ENCODE results near the gene ANO6.
"Not testable (repeated sequence)": the region's sequence is repeated elsewhere in the genome, so short reads cannot be mapped to it uniquely, and the experiment has no call there.

Gene ANO6

DNA sequence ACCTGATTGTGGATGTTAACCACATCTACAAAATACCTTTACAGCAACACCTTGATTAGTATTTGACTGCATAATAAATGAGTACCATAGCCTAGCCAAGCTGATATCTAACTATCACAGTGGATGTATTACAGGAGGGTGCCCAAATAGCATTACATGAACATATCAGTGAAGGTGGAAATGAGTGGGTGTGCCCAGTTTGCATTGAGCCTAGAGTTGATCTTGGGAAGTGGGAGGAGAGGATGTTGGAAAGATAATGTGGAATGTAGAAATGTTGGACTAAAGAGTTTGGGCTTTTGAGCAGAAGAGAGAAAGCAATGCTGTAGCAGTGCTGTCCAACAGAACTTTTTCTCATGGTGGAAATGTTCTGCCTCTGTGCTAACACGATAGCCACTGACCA lies 98.9 kb downstream of the ANO6 start:
- DNase-seq (ENCODE audit: low read depth), result no peak

DNA sequence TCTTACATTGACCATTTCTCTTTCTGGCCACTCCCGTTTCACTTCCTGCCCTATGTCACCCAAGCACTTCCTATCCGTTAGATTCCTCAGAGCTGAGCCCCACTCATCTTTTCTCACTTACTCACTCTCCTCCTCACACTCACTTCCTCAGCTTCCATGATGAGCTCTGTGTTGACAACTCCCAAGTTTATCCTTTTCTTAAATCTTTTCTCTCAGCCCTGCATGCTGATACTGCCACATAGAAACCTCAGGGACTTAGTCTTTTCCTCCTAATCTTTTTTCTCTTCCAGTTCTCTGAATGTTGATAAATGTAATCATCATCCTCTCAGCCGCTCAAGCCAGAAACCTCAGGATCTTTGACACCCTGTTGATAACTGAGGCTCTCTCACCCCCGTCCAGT lies 99.6 kb downstream of the ANO6 start:
- no peak for DNase-seq (ENCODE audit: low read depth)

DNA sequence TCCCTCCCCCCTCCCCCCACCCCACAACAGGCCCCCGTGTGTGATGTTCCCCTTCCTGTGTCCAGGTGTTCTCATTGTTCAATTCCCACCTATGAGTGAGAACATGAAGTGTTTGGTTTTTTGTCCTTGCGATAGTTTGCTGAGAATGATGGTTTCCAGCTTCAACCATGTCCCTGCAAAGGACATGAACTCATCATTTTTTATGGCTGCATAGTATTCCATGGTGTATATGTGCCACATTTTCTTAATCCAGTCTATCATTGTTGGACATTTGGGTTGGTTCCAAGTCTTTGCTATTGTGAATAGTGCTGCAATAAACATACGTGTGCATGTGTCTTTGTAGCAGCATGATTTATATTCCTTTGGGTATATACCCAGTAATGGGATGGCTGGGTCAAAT lies 101.4 kb downstream of the ANO6 start:
- not testable (repeated sequence) for DNase-seq (ENCODE audit: low read depth)

DNA sequence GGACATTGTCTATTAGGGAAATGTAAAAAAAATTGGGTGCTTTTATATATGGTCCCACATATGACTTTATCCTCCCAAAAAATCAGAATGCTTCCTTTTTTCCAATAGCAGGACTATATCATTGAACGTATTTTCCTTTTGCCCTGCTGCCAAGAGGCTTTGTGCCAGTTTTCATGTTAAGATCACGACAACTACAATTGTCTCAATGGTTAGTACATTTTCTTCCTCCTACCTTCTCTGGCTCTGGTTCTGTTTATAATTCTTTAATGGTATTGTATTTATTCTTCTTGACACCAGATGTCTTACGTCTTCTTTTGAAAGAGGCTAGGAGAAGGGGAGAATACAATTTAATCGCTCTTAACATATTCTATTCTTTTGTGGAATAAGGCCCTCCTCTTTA lies 106.9 kb downstream of the ANO6 start:
- DNase-seq (ENCODE audit: low read depth), result no peak

DNA sequence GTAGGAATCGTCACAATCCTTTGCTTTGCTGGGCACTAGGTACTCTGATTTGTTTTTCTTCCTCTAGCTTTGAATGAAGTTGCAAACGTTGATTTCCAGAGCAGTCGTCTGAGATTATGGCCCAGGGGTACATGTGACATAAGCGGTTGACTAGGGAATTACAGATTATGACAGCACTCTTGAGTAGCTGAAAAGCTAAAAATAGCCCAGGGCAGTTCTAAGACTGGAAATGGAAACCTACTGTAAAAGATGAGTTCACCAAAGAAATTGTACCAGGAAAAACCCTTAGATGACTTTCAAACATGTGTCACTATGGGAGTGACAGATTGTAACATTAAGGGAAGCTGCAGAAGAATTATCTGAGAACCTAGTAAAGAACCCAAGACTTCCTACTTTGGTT lies 108.5 kb downstream of the ANO6 start:
- DNase-seq (ENCODE audit: low read depth), result no peak

DNA sequence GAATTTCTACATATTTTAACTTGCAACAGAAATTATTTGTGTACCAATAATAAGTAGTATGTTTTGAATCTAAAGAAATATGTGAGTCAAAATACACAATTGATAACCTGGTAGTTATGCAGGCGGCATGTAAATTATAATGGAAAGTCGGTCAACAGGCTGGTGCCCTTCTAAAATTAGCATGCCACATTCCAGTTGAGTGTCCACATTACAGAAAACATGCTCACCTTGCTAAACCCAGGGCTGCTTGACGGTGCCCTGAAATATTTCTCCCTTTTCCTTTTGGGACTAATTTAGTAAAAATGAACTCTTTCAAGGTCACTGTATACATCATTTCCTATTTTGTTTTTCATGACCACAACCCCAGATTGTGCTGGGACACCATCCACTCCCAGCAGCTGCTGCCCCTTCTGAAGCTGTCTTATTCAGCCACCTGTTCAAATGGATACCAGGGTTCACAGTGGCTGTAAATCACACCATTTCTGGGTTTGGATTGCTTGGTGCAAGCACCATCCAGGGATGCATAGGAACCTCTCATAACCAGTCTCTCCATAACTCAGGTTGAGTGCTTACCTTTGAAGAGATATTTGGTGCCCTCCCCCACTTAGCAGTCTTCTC lies 110.6 kb downstream of the ANO6 start:
- no peak for DNase-seq (ENCODE audit: low read depth)

DNA sequence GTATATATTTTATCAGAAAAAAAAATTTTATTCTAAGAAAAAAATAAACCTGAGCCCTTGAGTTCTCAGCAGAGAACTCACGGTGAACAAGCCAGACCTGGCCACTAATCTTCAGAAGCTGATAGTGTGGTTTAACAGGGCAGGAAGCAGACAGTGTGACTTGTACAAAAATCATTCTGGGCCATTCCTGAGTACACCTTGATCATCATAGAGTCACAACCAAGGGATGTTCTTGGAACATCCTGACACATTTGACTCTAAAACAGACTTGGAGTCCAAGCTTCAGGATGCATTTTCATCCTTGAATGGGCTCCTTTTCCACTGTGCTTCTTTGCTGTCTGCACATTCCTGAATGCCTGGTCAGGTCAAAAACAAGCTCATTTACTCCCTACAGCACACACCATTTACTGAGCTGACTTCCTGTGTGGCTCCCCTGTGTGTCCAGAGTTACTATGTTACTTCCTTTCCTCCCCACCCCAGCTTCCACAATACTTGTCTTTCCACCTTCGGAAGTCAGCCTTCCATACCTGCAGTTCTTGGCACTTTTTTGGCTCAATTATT lies 112.0 kb downstream of the ANO6 start:
- DNase-seq (ENCODE audit: low read depth), result no peak

DNA sequence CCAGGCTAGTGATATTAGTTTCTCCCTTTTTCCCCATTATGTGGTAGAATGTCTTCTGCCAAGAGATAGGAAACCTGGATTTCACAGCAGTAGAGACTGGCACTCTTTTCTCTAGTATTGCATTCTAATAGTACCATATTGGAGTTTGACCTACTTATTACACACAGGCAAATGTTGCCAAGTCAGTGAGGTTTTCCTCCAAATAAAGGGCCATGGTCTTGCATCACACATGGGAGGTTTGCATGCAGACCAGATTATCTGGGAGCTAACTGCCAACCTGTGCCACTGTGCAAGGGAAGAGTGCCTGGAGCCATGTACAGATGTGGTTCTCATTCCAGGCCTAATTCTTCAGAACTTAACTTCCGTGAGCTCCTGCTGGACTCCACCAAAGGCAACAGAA lies 113.3 kb downstream of the ANO6 start:
- DNase-seq (ENCODE audit: low read depth), result no peak

DNA sequence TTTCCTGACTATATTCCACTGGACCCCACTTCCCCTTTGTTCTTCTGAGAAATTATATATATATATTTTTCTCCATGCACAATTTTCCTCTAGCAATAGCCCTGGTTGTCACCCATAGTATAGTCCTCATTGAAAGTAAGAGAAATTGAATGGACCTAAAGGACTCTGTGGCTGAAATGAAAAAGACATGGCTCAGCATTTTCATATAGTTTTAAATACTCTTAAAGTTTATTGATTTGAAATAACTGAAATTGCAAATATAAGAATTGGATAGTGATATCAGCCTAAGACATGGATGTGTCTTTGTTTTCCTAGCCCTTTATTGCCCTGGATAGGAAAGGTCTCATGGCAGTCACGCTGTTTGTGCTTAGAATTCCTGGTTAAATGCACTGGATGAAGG lies 113.8 kb downstream of the ANO6 start:
- DNase-seq (ENCODE audit: low read depth), result no peak

DNA sequence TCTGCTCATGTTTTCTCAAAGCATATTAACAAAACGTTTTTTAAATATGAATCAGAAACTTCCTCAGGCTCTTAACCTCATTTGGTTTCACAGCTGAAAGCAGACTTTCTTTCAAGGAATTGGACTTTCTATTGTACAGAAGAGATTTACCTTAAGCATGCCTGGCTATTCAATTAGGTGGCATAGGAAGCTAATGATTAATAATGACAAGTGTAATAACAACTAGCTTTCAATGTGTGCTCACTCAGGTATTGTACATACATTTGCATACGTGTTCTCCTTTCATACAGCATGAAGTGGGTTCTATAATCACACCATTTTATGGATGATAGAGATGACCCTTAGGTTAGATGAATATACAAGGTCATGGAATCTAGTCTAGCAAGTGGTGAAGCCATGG lies 115.7 kb downstream of the ANO6 start:
- no peak for DNase-seq (ENCODE audit: low read depth)

DNA sequence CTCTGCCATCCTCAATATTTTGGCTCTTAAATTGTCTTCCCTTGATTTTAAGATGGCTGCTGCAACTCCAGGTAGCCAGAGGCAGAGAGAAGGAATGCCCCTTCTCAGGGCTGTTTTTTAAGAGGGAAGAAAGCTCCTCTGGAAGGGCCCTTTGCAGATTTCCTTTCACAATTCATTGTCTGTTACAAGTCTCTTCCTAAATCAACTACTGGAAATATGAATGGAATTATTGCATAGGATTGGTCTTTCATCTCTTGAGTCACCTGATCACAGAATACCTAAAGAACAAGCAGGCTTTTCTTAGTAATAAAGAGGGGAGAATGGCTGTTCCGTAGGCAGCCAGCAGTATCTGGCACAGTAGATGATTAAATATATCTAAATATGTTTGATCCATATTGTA lies 118.5 kb downstream of the ANO6 start:
- no peak for DNase-seq (ENCODE audit: low read depth)

DNA sequence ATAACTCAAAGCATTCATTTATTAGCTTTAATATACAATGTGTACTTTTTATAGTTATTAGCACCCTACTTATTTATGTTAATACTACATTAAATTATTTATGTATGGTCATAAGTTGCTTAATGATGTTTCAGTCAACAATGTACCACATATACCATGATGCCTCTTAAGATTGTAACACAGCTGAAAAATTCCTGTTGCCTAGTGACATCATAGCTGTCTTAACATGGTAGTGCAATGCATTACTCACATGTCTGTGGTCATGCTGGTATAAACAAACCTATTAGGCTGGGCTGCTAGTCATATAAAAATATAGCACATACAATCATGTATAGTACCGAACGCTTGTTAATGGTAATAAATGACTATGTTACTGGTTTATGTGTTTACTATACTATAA lies 120.4 kb downstream of the ANO6 start:
- no peak for DNase-seq (ENCODE audit: low read depth)

DNA sequence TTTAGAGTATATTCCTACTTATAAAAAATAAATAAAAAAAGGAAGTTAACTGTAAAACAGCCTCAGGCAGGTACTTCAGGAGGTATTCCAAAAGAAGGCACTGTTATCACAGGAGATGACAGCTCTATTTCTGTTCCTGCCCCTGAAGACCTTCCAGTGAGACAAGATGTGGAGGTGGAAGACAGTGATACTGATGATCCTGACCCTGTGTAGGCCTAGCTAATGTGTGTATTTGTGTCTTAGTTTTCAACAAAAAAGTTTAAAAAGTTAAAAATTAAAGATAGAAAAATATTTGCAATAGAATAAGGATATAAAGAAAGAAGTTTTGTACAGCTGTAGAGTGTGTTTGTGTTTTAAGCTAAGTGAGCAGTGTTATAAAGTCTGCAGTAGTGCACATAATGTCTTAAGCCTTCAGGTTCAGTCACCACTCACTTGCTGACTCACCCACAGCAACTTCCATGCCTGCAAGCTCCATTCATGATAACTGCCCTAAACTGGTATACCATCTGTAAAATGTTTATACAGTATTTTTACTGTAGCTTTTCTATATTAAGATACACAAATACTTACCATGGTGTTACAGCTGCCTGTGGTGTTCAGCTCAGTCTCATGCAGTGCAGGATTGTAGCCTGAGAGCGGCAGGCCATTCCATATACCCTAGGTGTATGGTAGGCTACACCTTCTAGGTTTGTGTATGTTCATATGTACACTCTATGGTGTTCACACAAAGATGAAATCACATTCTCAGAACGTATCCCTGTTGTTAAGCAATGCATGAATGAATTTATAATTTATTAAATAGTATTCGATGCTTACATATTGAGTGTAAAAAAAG lies 121.1 kb downstream of the ANO6 start:
- DNase-seq (ENCODE audit: low read depth), result no peak

DNA sequence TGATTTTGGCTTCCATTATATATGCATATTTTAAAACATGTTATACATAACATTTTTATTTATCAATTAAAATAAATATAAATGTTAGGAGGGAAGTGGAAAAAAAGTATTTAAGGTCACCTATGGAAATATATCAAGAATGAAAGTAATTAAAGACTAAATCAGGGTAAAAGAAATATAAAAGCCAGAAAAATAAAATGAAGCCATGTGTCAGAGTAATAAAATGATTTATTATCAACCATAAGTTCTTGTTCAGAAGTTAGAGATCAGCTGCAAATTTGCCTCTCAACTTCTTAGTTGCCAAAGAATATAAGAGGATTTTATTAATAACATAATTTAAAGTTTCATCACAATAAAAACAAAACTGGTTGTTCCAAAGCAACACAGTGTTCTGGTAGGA lies 121.9 kb downstream of the ANO6 start:
- no peak for DNase-seq (ENCODE audit: low read depth)

DNA sequence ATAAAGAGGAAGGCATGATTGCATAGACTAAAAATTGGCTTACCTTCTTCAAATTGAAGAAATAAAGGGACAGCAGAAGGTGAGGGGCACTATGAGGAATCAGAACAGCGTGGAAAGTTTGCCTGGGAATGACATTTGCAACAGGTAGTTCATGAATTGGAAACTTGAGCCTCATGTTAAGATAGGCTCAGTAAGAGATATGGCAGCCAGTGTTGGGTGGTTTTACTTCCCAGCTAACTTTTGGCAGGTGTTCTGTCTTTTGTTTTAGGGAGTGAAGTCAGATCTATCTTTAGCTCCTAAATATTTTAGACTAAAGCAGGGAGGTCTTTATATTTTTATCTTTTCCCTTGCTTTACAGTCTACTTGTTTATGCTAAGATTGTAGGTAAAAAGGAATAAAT lies 122.4 kb downstream of the ANO6 start:
- DNase-seq (ENCODE audit: low read depth), result no peak

DNA sequence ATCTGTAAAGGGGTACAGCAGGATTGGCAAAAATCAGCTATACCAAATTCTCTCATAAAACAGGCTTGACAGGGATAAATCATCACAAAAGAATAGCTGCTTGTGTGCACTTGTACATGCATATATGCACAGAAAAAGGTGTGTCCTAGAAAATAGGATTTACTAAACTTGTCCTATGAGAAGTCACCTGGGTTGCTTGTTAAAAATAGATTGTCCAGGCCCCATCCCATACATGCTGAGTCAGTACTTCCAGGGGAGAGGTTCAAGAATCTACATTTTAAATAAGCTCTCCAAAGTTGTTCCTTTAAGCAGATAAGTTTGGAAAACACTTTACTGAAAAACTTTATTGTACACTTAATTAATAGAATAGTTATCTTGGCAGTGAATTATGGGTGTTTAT lies 123.1 kb downstream of the ANO6 start:
- DNase-seq (ENCODE audit: low read depth), result no peak

DNA sequence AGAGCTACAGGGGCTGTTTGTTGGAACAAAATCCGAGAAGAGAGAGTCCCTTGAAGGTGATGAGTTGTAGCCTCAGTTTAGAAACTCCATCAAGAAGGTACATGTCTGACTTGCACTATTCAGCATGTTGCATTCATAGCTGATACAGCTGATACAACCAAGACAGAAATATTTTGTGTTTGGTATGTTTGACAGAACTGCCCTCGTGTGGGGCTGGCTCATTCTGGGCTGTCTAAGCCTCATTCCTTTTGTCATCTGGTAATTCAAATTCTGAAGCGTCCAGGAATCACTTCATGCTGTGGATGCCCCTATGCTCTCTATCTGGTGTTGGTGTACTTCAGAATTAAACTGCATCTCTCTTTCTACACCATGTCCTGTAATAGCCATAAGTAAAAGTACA lies 126.3 kb downstream of the ANO6 start:
- DNase-seq (ENCODE audit: low read depth), result no peak

DNA sequence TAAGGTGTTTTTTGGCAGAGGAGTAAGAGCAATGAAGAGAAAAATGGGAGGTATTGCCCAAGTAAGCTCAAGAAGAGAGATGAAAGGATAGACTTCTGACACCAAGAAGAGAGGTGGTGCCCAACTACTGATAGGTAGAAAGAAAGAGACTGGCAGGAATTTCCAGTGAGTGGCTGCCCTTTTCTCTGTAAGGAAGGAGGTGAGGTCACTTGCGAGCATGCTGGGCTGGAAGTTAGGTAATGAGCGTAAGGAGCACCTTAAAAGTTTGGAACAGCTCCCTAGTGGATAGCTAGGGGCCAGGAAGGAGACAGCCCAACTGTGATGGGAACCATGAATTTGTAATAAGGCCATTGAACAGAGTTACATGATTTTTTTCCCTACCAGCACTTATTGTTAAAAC lies 127.0 kb downstream of the ANO6 start:
- DNase-seq (ENCODE audit: low read depth), result no peak

DNA sequence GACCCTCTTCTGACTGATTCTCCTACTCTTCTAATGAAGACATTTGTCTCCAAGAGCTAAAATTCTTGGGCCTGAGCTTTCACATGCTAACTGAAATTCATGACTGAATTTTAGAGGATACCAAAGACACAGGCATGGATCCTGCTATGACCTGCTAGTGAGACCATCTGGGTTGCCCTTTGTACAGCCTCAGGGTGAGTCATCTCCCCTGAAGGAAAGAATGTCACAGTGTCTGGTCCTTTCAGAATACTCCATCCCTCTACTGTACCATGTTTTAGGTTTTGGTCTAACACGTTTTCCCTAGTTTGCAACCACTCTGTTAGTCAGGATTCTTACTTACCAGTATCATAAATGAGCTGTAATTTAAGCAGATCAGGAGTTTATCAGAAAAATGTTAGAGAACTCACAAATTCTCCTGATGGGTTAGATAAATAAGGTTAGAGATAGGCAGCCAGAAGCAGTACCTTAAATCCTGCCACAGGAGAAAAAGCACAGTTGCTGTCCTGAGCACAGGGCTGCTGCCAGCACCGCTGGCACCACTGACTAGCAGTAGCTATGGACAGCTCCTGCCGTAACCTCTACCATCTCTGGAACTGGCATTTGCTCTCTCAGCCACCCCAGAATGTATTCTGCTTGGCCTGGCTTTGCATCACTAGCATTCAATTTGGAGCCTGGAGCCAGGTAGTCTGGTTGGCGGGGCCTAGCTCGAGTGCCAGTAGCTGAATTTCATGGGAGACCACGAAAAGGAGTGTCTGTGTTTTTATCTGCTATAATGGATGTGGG lies 127.6 kb downstream of the ANO6 start:
- DNase-seq (ENCODE audit: low read depth), result no peak

DNA sequence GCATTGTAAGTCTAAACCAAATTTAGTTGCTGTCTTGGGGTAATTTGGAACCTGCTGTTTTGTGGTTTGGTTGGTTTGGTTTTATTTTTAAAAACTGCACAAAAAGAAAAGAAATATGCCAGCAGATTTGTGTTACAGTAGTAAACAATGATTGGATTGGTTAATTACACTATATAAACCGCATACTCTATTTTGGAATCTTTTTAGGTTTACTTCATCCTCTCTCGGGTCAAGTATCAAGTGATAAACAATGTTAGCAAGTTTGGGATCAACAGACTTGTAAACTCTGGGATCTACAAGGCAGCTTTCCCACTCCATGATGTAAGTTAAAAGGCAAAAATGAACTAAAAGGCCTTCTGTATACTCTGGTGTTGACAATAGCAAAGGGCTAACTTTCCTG lies 132.4 kb downstream of the ANO6 start:
- DNase-seq (ENCODE audit: low read depth), result no peak

DNA sequence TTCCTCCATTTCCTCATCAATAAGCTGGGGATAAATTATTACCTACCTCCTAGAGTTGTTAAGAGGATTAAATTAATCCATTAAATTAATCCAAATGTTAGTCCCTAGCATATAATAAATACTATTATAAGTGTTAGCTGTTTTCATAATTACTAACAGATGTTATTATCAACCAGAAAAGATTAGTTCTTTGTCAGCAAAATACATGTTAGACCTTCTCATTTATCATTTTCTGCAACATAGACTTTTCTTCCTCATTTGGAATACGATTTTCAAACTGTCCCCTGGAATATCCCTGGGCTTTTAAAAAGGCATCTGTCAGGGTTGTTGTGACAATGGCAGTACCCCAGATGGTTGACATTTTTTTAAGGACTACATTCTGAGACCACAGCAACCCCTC lies 133.1 kb downstream of the ANO6 start:
- no peak for DNase-seq (ENCODE audit: low read depth)

DNA sequence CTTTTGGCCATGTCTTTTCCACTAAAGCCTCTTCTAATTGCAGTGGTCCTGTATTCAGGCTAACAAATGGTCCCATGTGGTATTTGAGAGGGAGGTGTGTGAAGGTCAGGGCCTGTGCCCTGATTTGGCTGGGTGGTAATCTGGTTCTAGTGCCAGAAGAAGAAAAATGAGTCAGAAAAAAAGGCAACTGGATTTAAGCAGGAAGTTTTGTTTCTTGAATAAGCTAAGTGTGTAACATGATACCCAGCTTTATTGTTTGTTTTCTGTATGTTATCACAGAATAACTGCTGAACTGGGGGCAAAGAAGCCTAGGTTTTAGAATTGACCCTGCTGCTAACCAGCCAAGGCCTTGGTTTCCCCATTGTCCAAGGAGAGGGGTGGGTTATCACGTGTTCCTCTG lies 134.0 kb downstream of the ANO6 start:
- no peak for DNase-seq (ENCODE audit: low read depth)

DNA sequence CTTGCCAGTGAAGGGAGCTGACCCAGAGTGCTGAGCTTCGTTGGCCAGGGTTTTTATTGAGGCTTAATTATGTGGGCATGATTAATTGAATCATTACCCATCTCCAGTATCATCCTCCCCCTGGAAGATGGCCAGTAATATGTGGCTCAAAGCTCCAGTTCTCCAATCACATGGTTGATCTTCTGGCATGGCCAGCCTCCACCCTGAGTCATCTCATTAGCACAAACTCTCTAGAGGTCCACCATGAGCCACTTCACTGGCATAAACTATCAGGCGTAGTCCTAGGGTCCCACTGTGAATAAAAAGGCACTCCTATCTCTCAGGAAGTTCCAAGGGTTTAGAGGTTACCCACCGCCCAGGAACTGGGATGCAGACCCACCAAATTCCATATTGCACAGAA lies 135.0 kb downstream of the ANO6 start:
- DNase-seq (ENCODE audit: low read depth), result no peak

Data from stimulated activated CD8-positive, alpha-beta memory T cell treated with anti-CD3 and anti-CD28 coated beads, Interleukin-4, amount 100 ng/mL, for 24 hours (primary cell).